Activated naive CD8-positive, alpha-beta T cell treated with anti-CD3 and anti-CD28 coated beads, Interleukin-2, amount 10 ng/mL, durations not matched to agents 7 days and 5 days (primary cell): ENCODE results near the gene SCN3A. TPM values are rescaled to one million over a fixed set of nuclear protein-coding genes. Genes with fewer than 3 reads are reported as not detected.

Experiments
- ATAC-seq: fragments of 150-1000 bp; cut with Tn5 transposase; one replicate; pipeline ENCODE4 v1.10.0; 2021; ENCODE audit warnings: low read depth, moderate library complexity
- POLR2A ChIA-PET: fragments of 350-600 bp; sonication (Branson Sonifier 250); formaldehyde crosslinking; loops from one replicate; lab custom pipeline; 2021; ENCODE audit warnings: antibody characterized with exemption; lab: Charles Lee
- DNase-seq: peaks from one replicate; pipeline ENCODE4 v3.0.0; 2021
- H3K27ac Mint-ChIP-seq: one replicate; pipeline ENCODE4 v1.8.0; 2022; ENCODE audit warnings: mild to moderate bottlenecking, mixed read lengths
- H3K27me3 Mint-ChIP-seq: one replicate; pipeline ENCODE4 v1.8.0; 2022; ENCODE audit warnings: mild to moderate bottlenecking, moderate library complexity, mixed read lengths
- H3K36me3 Mint-ChIP-seq: one replicate; pipeline ENCODE4 v1.8.0; 2021; ENCODE audit warnings: mild to moderate bottlenecking, mixed read lengths
- H3K4me1 Mint-ChIP-seq: one replicate; pipeline ENCODE4 v1.8.0; 2021; ENCODE audit warnings: mixed read lengths
- H3K4me3 Mint-ChIP-seq: one replicate; pipeline ENCODE4 v1.8.0; 2022; ENCODE audit warnings: mild to moderate bottlenecking, moderate library complexity, mixed read lengths
- H3K9me3 Mint-ChIP-seq: one replicate; pipeline ENCODE4 v1.8.0; 2021; ENCODE audit warnings: mixed read lengths
- total RNA-seq, 2 experiments: library from RNA; stranded (reverse); gene quantifications; one replicate each; pipeline ENCODE4 v1.2.3, GENCODE V29; 2021

SCN3A gene
- total RNA-seq, 2 experiments from 2014 or later: not detected

GRCh38 chr2:165115258-165115657, 88.6 kb downstream of the SCN3A start:
- POLR2A ChIA-PET: no interaction called here
- Mint-ChIP-seq H3K27ac (no peak overlapping the region), H3K9me3 (no peaks in the 10 kb centered on the region), H3K27me3 (no peaks in the 10 kb centered on the region), H3K4me1 (no peaks in the 10 kb centered on the region), H3K4me3 (no peak overlapping the region), H3K36me3 (no peaks in the 10 kb centered on the region)
- ATAC-seq (no peak), DNase-seq (no peak)

GRCh38 chr2:165114346-165114939, 89.4 kb downstream of the SCN3A start:
- no peak for DNase-seq
- Mint-ChIP-seq H3K4me1 (no peaks in the 10 kb centered on the region), H3K27me3 (no peaks in the 10 kb centered on the region), H3K36me3 (no peaks in the 10 kb centered on the region), H3K27ac (no peak overlapping the region), H3K4me3 (no peak overlapping the region), H3K9me3 (no peaks in the 10 kb centered on the region)
- POLR2A ChIA-PET: no interaction called here
- ATAC-seq: no peak

- Mint-ChIP-seq H3K4me3 (no peak overlapping the region), H3K27ac (no peak overlapping the region), H3K27me3 (no peaks in the 10 kb centered on the region), H3K4me1 (no peaks in the 10 kb centered on the region), H3K9me3 (no peaks in the 10 kb centered on the region), H3K36me3 (no peaks in the 10 kb centered on the region)
- DNase-seq: no peak
- POLR2A ChIA-PET: no interaction called here
- no peak for ATAC-seq
Measured at GRCh38 chr2:165113414-165113813, 90.4 kb downstream of the SCN3A start.

GRCh38 chr2:165112789-165113188, 91.1 kb downstream of the SCN3A start:
- no peaks in the 10 kb centered on the region for H3K36me3 Mint-ChIP-seq
- no peaks in the 10 kb centered on the region for H3K27me3 Mint-ChIP-seq
- no peaks in the 10 kb centered on the region for H3K4me1 Mint-ChIP-seq
- H3K9me3 Mint-ChIP-seq: no peaks in the 10 kb centered on the region
- H3K4me3 Mint-ChIP-seq: no peak overlapping the region
- POLR2A ChIA-PET: no interaction called here
- no peak for ATAC-seq
- no peak for DNase-seq
- no peak overlapping the region for H3K27ac Mint-ChIP-seq

- POLR2A ChIA-PET: no interaction called here
- no peaks in the 10 kb centered on the region for H3K27me3 Mint-ChIP-seq
Measured at GRCh38 chr2:165112133-165112573, 91.7 kb downstream of the SCN3A start.

GRCh38 chr2:165110394-165110793, 93.5 kb downstream of the SCN3A start:
- Mint-ChIP-seq H3K9me3 (no peaks in the 10 kb centered on the region), H3K27me3 (no peaks in the 10 kb centered on the region), H3K27ac (no peak overlapping the region), H3K4me1 (no peaks in the 10 kb centered on the region), H3K4me3 (no peak overlapping the region), H3K36me3 (no peaks in the 10 kb centered on the region)
- ATAC-seq: no peak
- POLR2A ChIA-PET: no interaction called here
- no peak for DNase-seq

More at GRCh38 chr2:165112133-165112573, 91.7 kb downstream of the SCN3A start:
- Mint-ChIP-seq H3K36me3 (no peaks in the 10 kb centered on the region), H3K4me3 (no peak overlapping the region), H3K4me1 (no peaks in the 10 kb centered on the region), H3K27ac (no peak overlapping the region), H3K9me3 (no peaks in the 10 kb centered on the region)
- ATAC-seq (no peak), DNase-seq (no peak)

- Mint-ChIP-seq H3K36me3 (no peaks in the 10 kb centered on the region), H3K9me3 (no peaks in the 10 kb centered on the region), H3K27ac (no peak overlapping the region), H3K4me3 (no peak overlapping the region), H3K4me1 (no peaks in the 10 kb centered on the region), H3K27me3 (no peaks in the 10 kb centered on the region)
- POLR2A ChIA-PET: no interaction called here
- ATAC-seq (no peak), DNase-seq (no peak)
Measured at GRCh38 chr2:165109915-165110314, 93.9 kb downstream of the SCN3A start.

- peaks cover 2% of the 10 kb centered on the region for H3K27me3 Mint-ChIP-seq
- POLR2A ChIA-PET: no interaction called here
- DNase-seq: no peak
- no peak for ATAC-seq
- no peaks in the 10 kb centered on the region for H3K9me3 Mint-ChIP-seq
- H3K4me3 Mint-ChIP-seq: no peak overlapping the region
- H3K4me1 Mint-ChIP-seq: no peaks in the 10 kb centered on the region
- H3K36me3 Mint-ChIP-seq: no peaks in the 10 kb centered on the region
- no peak overlapping the region for H3K27ac Mint-ChIP-seq
Measured at GRCh38 chr2:165105926-165106325, 97.9 kb downstream of the SCN3A start.

GRCh38 chr2:165087933-165088901, 115.6 kb downstream of the SCN3A start:
- Mint-ChIP-seq H3K27ac (no peak overlapping the region), H3K4me1 (no peaks in the 10 kb centered on the region), H3K27me3 (no peaks in the 10 kb centered on the region), H3K4me3 (no peak overlapping the region), H3K36me3 (no peaks in the 10 kb centered on the region), H3K9me3 (no peaks in the 10 kb centered on the region)
- POLR2A ChIA-PET: no interaction called here
- no peak for DNase-seq
- ATAC-seq: no peak

GRCh38 chr2:165086337-165086736, 117.5 kb downstream of the SCN3A start:
- H3K27me3 Mint-ChIP-seq: no peaks in the 10 kb centered on the region
- POLR2A ChIA-PET: no interaction called here
- H3K9me3 Mint-ChIP-seq: peaks cover 3% of the 10 kb centered on the region
- no peaks in the 10 kb centered on the region for H3K4me1 Mint-ChIP-seq
- H3K4me3 Mint-ChIP-seq: no peak overlapping the region
- DNase-seq: no peak
- H3K36me3 Mint-ChIP-seq: no peaks in the 10 kb centered on the region
- no peak overlapping the region for H3K27ac Mint-ChIP-seq
- ATAC-seq: no peak

- Mint-ChIP-seq H3K27ac (no peak overlapping the region), H3K9me3 (peaks cover 3% of the 10 kb centered on the region), H3K27me3 (no peaks in the 10 kb centered on the region), H3K4me3 (no peak overlapping the region), H3K4me1 (no peaks in the 10 kb centered on the region), H3K36me3 (no peaks in the 10 kb centered on the region)
- POLR2A ChIA-PET: no interaction called here
- no peak for DNase-seq
- ATAC-seq: no peak
Measured at GRCh38 chr2:165083326-165083725, 120.5 kb downstream of the SCN3A start.

- POLR2A ChIA-PET: no interaction called here
- Mint-ChIP-seq H3K36me3 (no peaks in the 10 kb centered on the region), H3K4me3 (no peak overlapping the region), H3K4me1 (no peaks in the 10 kb centered on the region), H3K27ac (no peak overlapping the region), H3K27me3 (no peaks in the 10 kb centered on the region), H3K9me3 (peaks cover 3% of the 10 kb centered on the region)
- no peak for DNase-seq
- no peak for ATAC-seq
Measured at GRCh38 chr2:165082479-165082878, 121.4 kb downstream of the SCN3A start.

- no peak for ATAC-seq
- POLR2A ChIA-PET: no interaction called here
- Mint-ChIP-seq H3K27me3 (no peaks in the 10 kb centered on the region), H3K27ac (no peak overlapping the region), H3K4me1 (no peaks in the 10 kb centered on the region), H3K4me3 (no peak overlapping the region), H3K36me3 (no peaks in the 10 kb centered on the region), H3K9me3 (peaks cover 3% of the 10 kb centered on the region)
- no peak for DNase-seq
Measured at GRCh38 chr2:165081276-165081675, 122.6 kb downstream of the SCN3A start.

- POLR2A ChIA-PET: no interaction called here
- no peak for DNase-seq
- H3K4me3 Mint-ChIP-seq: no peak overlapping the region
- no peak for ATAC-seq
- H3K27ac Mint-ChIP-seq: no peak overlapping the region
- H3K36me3 Mint-ChIP-seq: no peaks in the 10 kb centered on the region
- H3K9me3 Mint-ChIP-seq: peaks cover 3% of the 10 kb centered on the region
- no peaks in the 10 kb centered on the region for H3K4me1 Mint-ChIP-seq
- H3K27me3 Mint-ChIP-seq: no peaks in the 10 kb centered on the region
Measured at GRCh38 chr2:165079432-165079831, 124.4 kb downstream of the SCN3A start.
